ENCODE measurements around the gene RAI1. TPM values are rescaled to one million over a fixed set of nuclear protein-coding genes. Genes with fewer than 3 reads are reported as not detected.

RAI1 gene
- total and polyA plus RNA-seq, 2 of the 13 experiments (the other 11 are each of a cell fraction or from before 2014, with no cell fraction given): 3.4 to 5.2 TPM

DNA sequence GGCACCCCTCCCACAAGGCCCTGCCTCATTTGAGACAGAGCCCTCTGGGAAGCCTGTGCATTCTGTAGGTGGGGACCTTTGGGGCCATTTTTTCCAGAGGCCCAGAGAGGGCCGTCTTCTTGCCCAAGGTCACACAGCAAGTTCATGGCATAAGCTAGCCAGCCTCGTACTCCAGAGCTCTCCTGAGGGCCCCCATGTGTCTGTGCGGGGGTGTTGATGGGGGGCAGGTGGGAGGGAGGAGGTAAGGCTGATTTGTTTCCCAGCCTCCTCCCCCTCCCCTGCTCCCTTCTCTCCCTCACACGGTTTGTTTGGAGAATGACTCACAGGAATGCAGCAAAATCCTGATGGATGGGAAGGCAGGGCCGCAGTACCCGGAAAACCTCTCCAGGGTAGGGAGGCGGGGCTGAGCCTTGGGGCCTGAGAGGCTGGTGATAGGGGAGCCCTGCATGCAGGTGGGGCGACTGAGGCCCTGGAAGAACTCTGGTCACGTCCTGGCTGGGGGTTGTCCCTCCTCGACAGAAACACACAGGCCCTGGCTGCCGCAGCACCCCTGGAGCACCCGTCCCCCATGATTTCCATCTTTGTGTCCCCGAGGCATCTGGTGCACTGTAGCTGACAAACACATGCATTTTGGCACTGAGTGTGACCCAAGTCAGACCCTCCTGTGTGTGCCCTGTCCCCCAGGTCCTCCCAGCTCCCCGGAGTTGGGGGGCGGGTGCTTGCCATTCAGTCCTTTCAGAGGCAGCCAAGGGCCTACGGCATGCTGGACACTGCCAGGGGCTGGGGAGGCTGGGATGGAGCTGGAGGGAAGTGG lies 29.7 kb downstream of the RAI1 start (continued):
- TF ChIP-seq, protein P1, sequence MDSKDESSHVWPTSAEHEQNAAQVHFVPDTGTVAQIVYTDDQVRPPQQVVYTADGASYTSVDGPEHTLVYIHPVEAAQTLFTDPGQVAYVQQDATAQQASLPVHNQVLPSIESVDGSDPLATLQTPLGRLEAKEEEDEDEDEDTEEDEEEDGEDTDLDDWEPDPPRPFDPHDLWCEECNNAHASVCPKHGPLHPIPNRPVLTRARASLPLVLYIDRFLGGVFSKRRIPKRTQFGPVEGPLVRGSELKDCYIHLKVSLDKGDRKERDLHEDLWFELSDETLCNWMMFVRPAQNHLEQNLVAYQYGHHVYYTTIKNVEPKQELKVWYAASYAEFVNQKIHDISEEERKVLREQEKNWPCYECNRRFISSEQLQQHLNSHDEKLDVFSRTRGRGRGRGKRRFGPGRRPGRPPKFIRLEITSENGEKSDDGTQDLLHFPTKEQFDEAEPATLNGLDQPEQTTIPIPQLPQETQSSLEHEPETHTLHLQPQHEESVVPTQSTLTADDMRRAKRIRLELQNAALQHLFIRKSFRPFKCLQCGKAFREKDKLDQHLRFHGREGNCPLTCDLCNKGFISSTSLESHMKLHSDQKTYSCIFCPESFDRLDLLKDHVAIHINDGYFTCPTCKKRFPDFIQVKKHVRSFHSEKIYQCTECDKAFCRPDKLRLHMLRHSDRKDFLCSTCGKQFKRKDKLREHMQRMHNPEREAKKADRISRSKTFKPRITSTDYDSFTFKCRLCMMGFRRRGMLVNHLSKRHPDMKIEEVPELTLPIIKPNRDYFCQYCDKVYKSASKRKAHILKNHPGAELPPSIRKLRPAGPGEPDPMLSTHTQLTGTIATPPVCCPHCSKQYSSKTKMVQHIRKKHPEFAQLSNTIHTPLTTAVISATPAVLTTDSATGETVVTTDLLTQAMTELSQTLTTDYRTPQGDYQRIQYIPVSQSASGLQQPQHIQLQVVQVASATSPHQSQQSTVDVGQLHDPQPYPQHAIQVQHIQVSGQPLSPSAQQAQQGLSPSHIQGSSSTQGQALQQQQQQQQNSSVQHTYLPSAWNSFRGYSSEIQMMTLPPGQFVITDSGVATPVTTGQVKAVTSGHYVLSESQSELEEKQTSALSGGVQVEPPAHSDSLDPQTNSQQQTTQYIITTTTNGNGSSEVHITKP (CRISPR knock-in tag; IDR thresholded peaks at IDR 0.05; ENCODE audit: low read depth): 0 out of 2 replicates have a peak, but pooled peaks have one; percentile 25
- TF ChIP-seq ZNF292 (CRISPR knock-in tag; IDR thresholded peaks at IDR 0.05; ENCODE audit: borderline replicate concordance, low read depth) (peak; percentile 80; the same call in 1 of the 2 replicates), ZBTB38 (CRISPR knock-in tag; IDR thresholded peaks at IDR 0.05) (peak; percentile 49), HCFC1 (IDR thresholded peaks at IDR 0.05; ENCODE audit: low read depth, low read length) (no peak), ZNF225 (CRISPR knock-in tag; IDR thresholded peaks at IDR 0.05) (no peak), ZZZ3 (CRISPR knock-in tag; IDR thresholded peaks at IDR 0.05; ENCODE audit: borderline replicate concordance) (0 out of 2 replicates have a peak, but pooled peaks have one; percentile 57), CBX2 (IDR thresholded peaks at IDR 0.05; ENCODE audit: low read depth, low read length) (no peak), CBX2 (CRISPR knock-in tag; IDR thresholded peaks at IDR 0.05; ENCODE audit: low read depth) (no peak), HNRNPLL (IDR thresholded peaks at IDR 0.05; ENCODE audit: low read depth, low read length, poor library complexity, severe bottlenecking) (peak; percentile 36), ZMYM4 (CRISPR knock-in tag; IDR thresholded peaks at IDR 0.05) (no peak), SRSF1 (optimal IDR thresholded peaks at IDR 0.05; ENCODE audit: low read depth, low read length) (peak; percentile 95), POLR2G (IDR thresholded peaks at IDR 0.05; ENCODE audit: low read depth, low read length) (no peak; the same call in 1 of the 2 replicates), ZNF44 (CRISPR knock-in tag; IDR thresholded peaks at IDR 0.05) (no peak), ZFY (CRISPR knock-in tag; IDR thresholded peaks at IDR 0.05) (peak; percentile 46), NFYC (CRISPR knock-in tag; IDR thresholded peaks at IDR 0.05) (no peak)
- TF ChIP-seq, protein P2, sequence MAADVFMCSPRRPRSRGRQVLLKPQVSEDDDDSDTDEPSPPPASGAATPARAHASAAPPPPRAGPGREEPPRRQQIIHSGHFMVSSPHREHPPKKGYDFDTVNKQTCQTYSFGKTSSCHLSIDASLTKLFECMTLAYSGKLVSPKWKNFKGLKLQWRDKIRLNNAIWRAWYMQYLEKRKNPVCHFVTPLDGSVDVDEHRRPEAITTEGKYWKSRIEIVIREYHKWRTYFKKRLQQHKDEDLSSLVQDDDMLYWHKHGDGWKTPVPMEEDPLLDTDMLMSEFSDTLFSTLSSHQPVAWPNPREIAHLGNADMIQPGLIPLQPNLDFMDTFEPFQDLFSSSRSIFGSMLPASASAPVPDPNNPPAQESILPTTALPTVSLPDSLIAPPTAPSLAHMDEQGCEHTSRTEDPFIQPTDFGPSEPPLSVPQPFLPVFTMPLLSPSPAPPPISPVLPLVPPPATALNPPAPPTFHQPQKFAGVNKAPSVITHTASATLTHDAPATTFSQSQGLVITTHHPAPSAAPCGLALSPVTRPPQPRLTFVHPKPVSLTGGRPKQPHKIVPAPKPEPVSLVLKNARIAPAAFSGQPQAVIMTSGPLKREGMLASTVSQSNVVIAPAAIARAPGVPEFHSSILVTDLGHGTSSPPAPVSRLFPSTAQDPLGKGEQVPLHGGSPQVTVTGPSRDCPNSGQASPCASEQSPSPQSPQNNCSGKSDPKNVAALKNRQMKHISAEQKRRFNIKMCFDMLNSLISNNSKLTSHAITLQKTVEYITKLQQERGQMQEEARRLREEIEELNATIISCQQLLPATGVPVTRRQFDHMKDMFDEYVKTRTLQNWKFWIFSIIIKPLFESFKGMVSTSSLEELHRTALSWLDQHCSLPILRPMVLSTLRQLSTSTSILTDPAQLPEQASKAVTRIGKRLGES (CRISPR knock-in tag; IDR thresholded peaks at IDR 0.05; ENCODE audit: borderline replicate concordance): no peak
- TF ChIP-seq, protein P3, sequence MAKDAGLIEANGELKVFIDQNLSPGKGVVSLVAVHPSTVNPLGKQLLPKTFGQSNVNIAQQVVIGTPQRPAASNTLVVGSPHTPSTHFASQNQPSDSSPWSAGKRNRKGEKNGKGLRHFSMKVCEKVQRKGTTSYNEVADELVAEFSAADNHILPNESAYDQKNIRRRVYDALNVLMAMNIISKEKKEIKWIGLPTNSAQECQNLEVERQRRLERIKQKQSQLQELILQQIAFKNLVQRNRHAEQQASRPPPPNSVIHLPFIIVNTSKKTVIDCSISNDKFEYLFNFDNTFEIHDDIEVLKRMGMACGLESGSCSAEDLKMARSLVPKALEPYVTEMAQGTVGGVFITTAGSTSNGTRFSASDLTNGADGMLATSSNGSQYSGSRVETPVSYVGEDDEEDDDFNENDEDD (CRISPR knock-in tag; IDR thresholded peaks at IDR 0.05; ENCODE audit: borderline replicate concordance): 0 out of 2 replicates have a peak, but pooled peaks have one; percentile 15
- TF ChIP-seq, protein P4, sequence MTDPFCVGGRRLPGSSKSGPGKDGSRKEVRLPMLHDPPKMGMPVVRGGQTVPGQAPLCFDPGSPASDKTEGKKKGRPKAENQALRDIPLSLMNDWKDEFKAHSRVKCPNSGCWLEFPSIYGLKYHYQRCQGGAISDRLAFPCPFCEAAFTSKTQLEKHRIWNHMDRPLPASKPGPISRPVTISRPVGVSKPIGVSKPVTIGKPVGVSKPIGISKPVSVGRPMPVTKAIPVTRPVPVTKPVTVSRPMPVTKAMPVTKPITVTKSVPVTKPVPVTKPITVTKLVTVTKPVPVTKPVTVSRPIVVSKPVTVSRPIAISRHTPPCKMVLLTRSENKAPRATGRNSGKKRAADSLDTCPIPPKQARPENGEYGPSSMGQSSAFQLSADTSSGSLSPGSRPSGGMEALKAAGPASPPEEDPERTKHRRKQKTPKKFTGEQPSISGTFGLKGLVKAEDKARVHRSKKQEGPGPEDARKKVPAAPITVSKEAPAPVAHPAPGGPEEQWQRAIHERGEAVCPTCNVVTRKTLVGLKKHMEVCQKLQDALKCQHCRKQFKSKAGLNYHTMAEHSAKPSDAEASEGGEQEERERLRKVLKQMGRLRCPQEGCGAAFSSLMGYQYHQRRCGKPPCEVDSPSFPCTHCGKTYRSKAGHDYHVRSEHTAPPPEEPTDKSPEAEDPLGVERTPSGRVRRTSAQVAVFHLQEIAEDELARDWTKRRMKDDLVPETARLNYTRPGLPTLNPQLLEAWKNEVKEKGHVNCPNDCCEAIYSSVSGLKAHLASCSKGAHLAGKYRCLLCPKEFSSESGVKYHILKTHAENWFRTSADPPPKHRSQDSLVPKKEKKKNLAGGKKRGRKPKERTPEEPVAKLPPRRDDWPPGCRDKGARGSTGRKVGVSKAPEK (CRISPR knock-in tag; IDR thresholded peaks at IDR 0.05; ENCODE audit: borderline replicate concordance): no peak

Measured in HepG2 (cell line).